HG02840 (cell line): ENCODE results near the gene SMAD4.
"Not testable (repeated sequence)": the region's sequence is repeated elsewhere in the genome, so short reads cannot be mapped to it uniquely, and the experiment has no call there.

Source experiments
- ATAC-seq: cut with Tn5 transposase; IDR thresholded peaks from one replicate; pipeline ENCODE4 v1.9.1; 2021; ENCODE audit warnings: mild to moderate bottlenecking, moderate library complexity, moderate number of reproducible peaks; ENCODE audit not compliant: unreplicated experiment, low FRiP score

The SMAD4 gene

GRCh38 chr18:51107598-51108305 lies 77.7 kb downstream of the SMAD4 start:
- no peak for ATAC-seq

- no peak for ATAC-seq
Measured at GRCh38 chr18:51108330-51108729, 78.3 kb downstream of the SMAD4 start.

- peak; percentile 77 for ATAC-seq
Measured at GRCh38 chr18:51110073-51110797, 80.2 kb downstream of the SMAD4 start.

GRCh38 chr18:51111633-51112355 lies 81.8 kb downstream of the SMAD4 start:
- ATAC-seq, result not testable (repeated sequence)

GRCh38 chr18:51116996-51117395 lies 87.0 kb downstream of the SMAD4 start:
- ATAC-seq, result not testable (repeated sequence)

- ATAC-seq, result not testable (repeated sequence)
Measured at GRCh38 chr18:51119561-51119960, 89.5 kb downstream of the SMAD4 start.

GRCh38 chr18:51119976-51120375 lies 90.0 kb downstream of the SMAD4 start:
- not testable (repeated sequence) for ATAC-seq

- ATAC-seq, result no peak
Measured at GRCh38 chr18:51120809-51121596, 91.0 kb downstream of the SMAD4 start.

- ATAC-seq, result no peak
Measured at GRCh38 chr18:51121597-51121857, 91.5 kb downstream of the SMAD4 start.

- no peak for ATAC-seq
Measured at GRCh38 chr18:51122266-51123045, 92.4 kb downstream of the SMAD4 start.

- no peak for ATAC-seq
Measured at GRCh38 chr18:51123046-51123395, 93.0 kb downstream of the SMAD4 start.

GRCh38 chr18:51123481-51123880 lies 93.5 kb downstream of the SMAD4 start:
- ATAC-seq, result no peak

GRCh38 chr18:51123936-51124486 lies 94.0 kb downstream of the SMAD4 start:
- no peak for ATAC-seq

- ATAC-seq, result no peak
Measured at GRCh38 chr18:51125976-51126375, 96.0 kb downstream of the SMAD4 start.

- no peak for ATAC-seq
Measured at GRCh38 chr18:51127664-51128063, 97.7 kb downstream of the SMAD4 start.

GRCh38 chr18:51128533-51128932 lies 98.5 kb downstream of the SMAD4 start:
- no peak for ATAC-seq

GRCh38 chr18:51132256-51132935 lies 102.4 kb downstream of the SMAD4 start:
- ATAC-seq, result no peak

GRCh38 chr18:51133580-51134160 lies 103.7 kb downstream of the SMAD4 start:
- no peak for ATAC-seq
